ENCODE measurements around the gene PTK7. TPM values are rescaled to one million over a fixed set of nuclear protein-coding genes. Genes with fewer than 3 reads are reported as not detected.

PTK7 gene
- total and polyA plus RNA-seq, 7 donors, result 0.17 to 1.6 (median 0.67) TPM

DNA sequence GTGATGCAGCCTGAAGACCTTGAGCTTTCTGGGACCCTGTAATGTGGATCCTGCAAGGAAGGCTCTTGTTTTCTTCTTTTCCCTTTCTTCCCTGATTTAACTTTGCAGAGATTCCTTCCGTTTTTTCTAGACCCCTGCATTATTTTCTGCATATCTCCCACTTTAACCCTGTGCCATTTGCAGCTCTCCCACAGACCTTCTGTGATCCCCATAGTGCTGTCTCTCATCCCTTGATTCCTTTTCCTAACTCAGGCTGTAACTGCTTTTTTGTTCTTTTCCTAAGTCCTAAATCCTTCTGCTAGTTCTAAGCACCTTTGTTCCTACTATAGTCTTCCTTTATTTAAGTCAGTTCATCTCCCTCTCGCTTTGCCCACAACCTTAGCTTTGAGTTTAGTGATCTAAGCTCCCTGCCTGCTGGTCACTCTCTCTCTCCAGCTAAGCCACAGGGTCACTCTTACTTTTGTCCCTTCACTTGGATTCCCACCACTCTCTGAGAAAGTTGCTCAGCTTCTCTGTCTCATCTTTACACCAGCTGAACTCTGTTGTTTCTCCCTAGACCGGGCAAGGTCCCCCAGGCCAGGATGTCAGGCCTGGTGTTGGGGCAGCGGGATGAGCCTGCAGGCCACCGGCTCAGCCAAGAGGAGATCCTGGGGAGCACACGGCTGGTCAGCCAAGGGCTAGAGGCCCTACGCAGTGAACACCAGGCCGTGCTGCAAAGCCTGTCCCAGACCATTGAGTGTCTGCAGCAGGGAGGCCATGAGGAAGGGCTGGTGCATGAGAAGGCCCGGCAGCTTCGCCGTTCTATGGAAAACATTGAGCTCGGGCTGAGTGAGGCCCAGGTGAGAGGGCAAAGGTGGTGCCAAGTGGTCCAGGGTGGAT lies 15.1 kb upstream of the PTK7 start:
- WGBS, 3 donors, result 83 to 88% (median 87%) methylated on average over 12 of the region's 12 CpGs
- TF ChIP-seq, protein P1, sequence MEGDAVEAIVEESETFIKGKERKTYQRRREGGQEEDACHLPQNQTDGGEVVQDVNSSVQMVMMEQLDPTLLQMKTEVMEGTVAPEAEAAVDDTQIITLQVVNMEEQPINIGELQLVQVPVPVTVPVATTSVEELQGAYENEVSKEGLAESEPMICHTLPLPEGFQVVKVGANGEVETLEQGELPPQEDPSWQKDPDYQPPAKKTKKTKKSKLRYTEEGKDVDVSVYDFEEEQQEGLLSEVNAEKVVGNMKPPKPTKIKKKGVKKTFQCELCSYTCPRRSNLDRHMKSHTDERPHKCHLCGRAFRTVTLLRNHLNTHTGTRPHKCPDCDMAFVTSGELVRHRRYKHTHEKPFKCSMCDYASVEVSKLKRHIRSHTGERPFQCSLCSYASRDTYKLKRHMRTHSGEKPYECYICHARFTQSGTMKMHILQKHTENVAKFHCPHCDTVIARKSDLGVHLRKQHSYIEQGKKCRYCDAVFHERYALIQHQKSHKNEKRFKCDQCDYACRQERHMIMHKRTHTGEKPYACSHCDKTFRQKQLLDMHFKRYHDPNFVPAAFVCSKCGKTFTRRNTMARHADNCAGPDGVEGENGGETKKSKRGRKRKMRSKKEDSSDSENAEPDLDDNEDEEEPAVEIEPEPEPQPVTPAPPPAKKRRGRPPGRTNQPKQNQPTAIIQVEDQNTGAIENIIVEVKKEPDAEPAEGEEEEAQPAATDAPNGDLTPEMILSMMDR (IDR thresholded peaks at IDR 0.05), result no peak
- Histone ChIP-seq H3K27ac (no peak overlapping the region), H3K4me1 (peaks cover 18% of the 10 kb centered on the region), H3K4me3 (peak overlapping the region; percentile 85), H3K36me3 (ENCODE audit: insufficient read depth in 1 of 2, low read depth in 1 of 2) (peaks cover 0 to 66% of the 10 kb centered on the region in 2 donors), H3K9me3 (no peaks in the 10 kb centered on the region), H3K27me3 (ENCODE audit: insufficient read depth in 3 of 3, low read length in 2 of 3) (no peaks in the 10 kb centered on the region)
- intact Hi-C loops (cut with DNase I), result loop anchor here in 1 of 2 donors (2.0 kb wide), 1 partner anchor 48 kb away; the partner anchor contains the start of gene MEA1
- ATAC-seq (no peak), DNase-seq (no peak)

DNA sequence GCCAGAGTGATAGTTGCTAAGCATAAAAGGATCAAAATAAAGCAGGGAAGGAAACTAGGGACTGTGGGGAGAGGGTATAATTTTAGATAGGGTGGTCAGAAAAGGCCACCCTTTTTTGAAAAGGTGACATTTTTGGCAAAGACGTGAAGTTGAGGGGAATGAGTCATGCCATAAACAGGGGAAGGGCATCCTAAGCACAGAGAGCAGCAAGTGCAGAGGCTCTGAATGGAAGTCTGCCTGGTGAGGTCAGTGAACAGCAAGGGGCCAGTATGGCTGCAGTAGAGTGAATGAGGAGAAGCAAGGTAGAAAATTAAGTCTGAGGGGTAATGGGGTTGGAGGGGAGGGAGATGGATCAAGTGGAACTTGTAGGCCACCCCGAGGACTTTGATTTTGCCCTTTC lies 14.3 kb upstream of the PTK7 start:
- Histone ChIP-seq H3K27ac (no peak overlapping the region), H3K36me3 (ENCODE audit: insufficient read depth in 1 of 2, low read depth in 1 of 2) (peaks cover 0 to 66% of the 10 kb centered on the region in 2 donors), H3K27me3 (ENCODE audit: insufficient read depth in 3 of 3, low read length in 2 of 3) (no peaks in the 10 kb centered on the region), H3K4me3 (no peak overlapping the region), H3K4me1 (peaks cover 18% of the 10 kb centered on the region), H3K9me3 (no peaks in the 10 kb centered on the region)
- ATAC-seq (no peak), DNase-seq (no peak)
- TF ChIP-seq, protein P1 (IDR thresholded peaks at IDR 0.05), result no peak
- intact Hi-C loops (cut with DNase I), result loop anchor here in 1 of 2 donors (2.0 kb wide), 1 partner anchor 49 kb away; the partner anchor contains the start of gene MEA1
- WGBS, 3 donors, result 79 to 83% (median 82%) methylated on average over 2 of the region's 2 CpGs

DNA sequence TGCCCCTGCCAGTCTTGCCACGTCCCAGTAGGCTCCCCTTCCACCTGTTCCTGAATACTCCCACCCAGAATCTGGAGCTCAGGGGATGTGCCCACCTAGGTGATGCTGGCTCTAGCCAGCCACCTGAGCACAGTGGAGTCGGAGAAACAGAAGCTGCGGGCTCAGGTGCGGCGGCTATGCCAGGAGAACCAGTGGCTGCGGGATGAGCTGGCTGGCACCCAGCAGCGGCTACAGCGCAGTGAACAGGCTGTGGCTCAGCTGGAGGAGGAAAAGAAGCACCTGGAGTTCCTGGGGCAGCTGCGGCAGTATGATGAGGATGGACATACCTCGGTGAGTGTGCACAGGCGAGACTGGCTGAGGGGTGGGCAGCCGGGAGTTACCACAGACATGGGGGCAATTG lies 13.3 kb upstream of the PTK7 start:
- WGBS, 3 donors, result 93 to 95% (median 94%) methylated on average over 12 of the region's 12 CpGs
- Histone ChIP-seq H3K4me1 (peaks cover 14% of the 10 kb centered on the region), H3K36me3 (ENCODE audit: insufficient read depth in 1 of 2, low read depth in 1 of 2) (peaks cover 0 to 63% of the 10 kb centered on the region in 2 donors), H3K27ac (no peak overlapping the region), H3K4me3 (no peak overlapping the region), H3K9me3 (no peaks in the 10 kb centered on the region), H3K27me3 (ENCODE audit: insufficient read depth in 3 of 3, low read length in 2 of 3) (no peaks in the 10 kb centered on the region)
- intact Hi-C loops (cut with DNase I), result no loop called here
- TF ChIP-seq, protein P1 (IDR thresholded peaks at IDR 0.05), result no peak
- no peak for DNase-seq
- ATAC-seq, result no peak

DNA sequence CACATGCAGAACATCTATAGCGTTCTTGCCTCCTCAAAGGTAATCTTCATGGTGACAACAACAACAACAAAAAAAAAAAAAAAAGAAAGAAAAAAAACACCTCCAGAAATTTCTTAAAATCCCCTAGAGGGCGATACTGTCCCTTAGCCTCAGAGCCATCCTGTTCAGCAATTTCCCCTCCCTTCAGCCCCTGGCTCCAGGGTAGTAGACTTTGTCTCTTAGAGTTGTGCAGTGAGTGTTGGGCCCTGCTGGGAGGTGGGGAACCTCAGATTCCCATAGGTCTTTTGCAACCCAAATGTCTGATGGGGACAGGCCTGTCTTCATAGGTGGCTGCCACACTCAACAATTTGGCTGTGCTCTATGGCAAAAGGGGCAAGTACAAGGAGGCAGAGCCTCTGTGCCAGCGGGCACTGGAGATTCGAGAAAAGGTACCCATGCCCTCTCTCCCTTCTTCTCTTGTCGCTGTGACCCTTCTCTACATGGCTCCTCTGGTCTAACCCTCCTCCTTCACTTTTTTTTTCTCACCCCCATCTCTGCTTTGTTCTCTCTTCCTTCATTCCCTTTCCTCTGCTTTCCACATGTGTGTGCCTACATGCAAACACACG lies 6.0 kb upstream of the PTK7 start:
- no peaks in the 10 kb centered on the region for H3K9me3 ChIP-seq
- no peak overlapping the region for H3K4me3 ChIP-seq
- intact Hi-C loops (cut with DNase I), result loop anchor here in 1 of 2 donors (5.0 kb wide), 2 partner anchors 52 to 72 kb away; no protein-coding TSS in a partner anchor
- WGBS, 3 donors, result 64 to 74% (median 67%) methylated on average over 6 of the region's 6 CpGs
- peaks cover 0 to 3% (median 0%) of the 10 kb centered on the region in 3 donors for H3K27me3 ChIP-seq (ENCODE audit: insufficient read depth in 3 of 3, low read length in 2 of 3)
- no peak overlapping the region for H3K27ac ChIP-seq
- peaks cover 0 to 87% of the 10 kb centered on the region in 2 donors for H3K36me3 ChIP-seq (ENCODE audit: insufficient read depth in 1 of 2, low read depth in 1 of 2)
- no peak for DNase-seq
- ATAC-seq, result peak in 2 of 4 donors; percentile 36 to 50
- H3K4me1 ChIP-seq, result no peaks in the 10 kb centered on the region
- TF ChIP-seq, protein P1 (IDR thresholded peaks at IDR 0.05), result peak; percentile 11

Measured in psoas muscle (tissue), 8 donors.